GM04504 (cell line): ENCODE data around the gene RNF141.

Experiments
- DNase-seq: peaks from one replicate; pipeline ENCODE4 v3.0.0-alpha.2; 2012; ENCODE audit warnings: low read depth

The RNF141 gene

DNA sequence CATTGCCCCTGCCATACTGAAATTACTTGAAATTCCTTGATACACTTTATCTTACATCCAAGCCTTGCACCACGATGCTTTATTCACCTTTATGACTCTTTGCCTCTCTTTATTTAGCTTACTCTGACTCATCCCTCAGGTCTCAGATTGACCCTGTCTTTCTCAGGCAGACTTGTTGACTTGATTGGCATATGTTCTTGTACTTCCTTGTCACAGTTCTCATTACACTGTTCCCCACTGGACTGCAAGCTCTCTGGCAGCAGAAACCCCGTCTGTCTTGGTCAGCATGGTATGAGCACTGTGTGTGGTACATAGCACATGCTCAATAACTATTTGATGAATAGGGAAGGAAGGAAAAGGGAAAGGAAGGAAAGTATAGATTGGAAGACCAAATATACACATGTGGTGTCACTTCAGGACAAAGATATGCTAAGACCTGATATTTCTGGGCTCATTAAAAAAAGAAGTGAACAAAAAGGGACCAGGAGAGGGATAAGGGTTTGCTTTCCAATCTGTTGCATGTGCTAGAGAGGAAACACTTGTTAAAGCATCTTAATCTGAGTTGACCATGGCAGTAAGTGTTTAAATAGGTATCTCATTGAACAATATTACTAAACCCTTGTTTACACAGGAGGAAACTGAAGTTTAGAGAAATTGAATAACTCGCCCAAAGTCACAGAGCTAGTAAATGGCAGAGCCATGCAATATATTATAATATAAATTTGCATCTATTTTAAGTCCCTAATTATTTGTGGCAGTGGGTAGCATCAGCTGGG lies 20.2 kb upstream of the RNF141 start:
- DNase-seq: no peak

DNA sequence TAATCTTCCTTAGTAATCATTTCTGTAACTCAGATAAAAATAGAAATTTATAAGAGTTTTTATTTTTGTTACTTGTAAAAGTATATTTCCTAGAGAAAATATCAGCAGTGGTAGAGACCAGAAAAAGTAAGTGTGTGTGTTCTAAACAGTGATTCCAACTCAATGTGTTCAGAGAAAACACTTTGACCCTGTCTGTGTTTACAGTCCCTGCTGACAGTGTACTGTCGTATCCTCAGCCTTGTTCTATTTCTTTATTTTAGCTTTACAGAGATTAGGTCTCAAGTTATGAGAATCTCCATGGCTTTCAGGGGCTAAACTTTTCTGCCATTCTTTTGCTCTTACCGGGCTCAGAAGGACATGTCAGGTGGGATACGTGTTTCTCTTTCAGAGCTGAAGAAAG lies 17.3 kb upstream of the RNF141 start:
- DNase-seq: no peak

DNA sequence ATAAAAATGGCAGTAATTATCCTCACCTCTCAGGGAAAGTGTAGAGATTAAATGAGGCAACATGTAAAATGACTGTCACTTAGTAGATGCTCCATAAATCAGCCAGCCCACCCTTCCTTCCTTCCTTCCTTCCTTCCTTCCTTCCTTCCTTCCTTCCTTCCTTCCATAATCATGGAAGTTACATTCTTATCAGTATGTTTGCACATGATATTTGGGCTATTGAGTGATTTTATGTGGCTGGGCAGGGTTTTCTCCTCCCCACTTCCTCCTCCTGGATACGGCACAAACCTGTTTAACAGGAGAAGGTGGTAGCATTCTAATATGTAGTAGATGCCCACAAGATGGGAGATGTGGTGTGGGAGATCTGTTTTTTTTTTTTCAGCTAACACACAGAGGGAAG lies 15.6 kb upstream of the RNF141 start:
- no peak for DNase-seq

DNA sequence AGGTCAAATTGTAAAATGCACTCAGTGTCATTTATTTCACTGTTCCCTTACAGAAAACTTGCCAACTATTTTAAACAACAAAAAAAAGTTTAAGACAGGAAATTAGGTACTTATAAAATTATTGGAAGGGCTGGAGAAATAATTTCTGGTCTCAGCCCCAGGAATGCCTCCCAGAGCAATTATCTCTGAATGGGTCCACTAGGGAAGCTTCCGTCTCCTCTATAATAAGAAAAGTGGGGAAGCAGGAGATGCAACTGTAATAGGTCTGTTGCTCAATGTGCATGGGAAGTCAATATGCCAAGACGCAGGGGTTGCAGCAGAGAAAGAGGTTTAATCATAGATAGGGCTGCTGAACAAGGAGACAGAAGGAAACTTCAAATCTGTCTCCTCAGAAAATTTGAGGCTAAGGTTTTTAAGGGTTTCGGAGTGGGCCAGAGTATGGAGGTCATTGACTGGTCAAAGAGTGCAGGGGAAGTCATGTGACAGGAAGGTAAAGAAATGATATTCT lies 10.9 kb upstream of the RNF141 start:
- DNase-seq: no peak

DNA sequence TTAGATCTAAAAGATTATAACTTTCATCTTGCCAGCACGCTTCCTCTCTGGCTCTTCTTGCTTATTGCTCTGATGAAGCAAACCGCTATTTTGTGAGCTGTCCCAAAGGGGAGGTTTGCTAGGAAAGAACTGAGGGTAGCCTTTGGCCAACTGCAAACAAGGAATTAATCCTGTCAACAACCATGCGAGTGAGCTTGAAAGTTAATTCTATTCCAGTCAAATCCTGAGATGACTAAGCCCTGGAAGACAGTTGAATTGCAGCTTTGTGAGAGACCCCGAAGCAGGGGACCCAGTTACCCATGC lies 10.3 kb upstream of the RNF141 start:
- DNase-seq: no peak

DNA sequence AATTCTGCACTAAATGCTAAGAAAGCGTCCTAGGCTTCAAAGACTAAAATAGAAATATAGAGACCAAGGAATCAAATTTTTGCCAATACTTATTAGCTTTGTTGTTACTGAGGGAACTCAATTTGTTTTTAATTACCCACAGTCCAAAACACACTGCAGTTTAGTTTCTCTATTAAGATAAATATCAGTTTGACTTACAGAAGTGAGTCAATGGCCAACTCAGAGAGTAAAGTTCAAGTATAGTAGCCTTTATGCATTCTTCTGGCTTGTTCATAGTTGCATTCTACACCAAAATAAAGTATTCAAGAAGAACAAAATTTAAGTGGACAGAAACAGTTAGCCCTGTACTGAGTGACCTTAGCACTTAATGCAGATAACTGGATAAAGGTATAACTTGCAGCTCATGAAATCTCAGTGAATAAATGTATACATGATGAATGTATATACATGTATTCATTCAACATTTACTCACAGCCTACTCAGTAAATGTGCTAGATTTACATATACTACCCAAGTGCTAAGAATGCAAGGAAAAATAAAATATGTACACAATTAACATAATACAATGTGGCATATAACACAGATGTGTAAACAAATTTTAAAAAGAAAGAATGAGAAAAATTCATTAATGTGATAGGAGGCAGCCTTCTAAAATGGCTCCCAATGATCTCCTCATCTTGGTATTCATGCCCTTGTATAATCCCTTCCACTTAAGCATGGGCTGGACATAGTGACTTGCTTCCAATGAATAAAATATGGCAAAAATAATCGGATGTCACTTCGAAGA lies 9.7 kb upstream of the RNF141 start:
- no peak for DNase-seq

DNA sequence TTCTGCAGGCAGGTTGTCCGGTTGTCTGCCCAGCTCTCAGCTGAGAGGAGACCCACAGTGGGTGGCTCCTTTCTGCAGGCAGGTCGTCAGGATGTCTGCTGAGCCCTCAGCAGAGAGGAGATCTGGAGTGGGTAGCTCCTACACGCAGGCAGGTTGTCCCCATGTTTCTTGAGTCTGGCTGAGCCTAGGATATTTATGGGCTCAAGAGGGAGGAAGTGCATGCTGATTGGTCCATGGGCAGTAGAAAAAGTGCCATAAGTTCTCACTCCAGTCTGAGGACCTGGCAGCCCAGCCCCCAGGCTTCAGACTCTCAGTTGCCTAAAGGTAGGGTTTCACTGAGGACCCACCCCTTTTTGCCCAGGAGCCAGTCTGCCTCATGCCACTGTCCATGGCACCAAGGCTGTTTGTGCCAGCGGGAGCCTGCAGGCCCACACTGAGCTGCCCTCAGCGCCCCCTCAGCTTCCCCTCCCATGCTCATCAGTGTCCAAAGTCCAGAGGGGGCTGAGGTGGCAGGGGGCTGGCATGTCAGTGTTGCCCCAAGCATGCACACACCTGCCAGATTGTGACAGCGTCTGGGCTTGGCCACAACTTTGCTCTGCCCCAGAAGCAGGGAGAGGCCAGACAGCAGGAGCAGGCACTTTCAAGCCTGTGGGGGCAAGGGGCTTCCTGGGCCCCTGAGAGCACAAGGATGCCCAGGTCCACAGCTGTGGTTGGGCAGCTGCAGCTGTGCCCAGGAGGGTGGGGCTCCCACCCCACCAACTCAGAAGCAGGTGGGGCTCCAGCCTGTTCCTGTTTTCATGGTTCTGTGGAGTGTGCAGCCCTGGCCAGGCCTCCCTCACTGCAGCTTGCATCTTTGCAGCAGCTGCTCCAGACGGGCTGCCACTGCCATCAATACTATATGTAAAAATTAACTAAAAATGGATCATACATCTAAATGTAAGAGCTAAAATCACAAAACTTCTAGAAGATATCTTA lies 3.8 kb upstream of the RNF141 start:
- DNase-seq: no peak

DNA sequence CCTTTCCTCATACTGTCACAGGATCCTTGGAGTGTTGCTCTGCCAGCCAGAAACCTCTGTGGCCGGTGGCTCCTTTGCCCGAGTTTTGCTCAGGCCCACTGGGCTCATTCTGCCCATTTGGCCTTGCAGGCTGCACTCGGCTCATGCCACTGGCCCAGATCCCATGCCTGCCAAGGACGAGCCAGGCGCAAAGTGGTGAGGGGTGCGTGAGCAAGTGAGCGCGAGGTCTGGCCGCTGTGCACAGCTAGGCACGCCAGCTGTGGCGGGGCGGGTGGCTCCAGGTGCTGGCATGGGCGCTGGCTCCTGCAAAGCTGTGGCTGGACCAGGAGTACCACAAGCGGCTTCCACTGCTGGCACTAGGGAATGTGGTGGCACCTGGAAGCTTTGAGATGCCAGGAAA lies 2.8 kb upstream of the RNF141 start:
- DNase-seq: no peak

DNA sequence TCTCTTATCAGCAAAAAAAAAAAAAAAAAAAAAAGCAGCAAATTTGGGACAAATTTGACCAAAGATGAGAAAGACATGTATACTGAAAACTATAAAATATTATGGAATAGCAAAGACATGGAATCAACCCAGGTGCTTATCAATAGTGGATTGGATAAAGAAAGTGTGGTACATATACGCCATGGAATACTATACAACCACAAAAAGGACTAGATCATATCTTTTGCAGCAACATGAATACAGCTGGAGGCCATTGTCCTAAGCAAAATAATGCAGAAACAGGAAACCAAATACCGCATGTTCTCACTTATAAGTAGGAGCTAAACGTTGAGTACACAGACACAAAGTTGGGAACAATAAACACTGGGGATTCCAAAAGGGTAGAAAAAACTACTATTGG lies 1.8 kb upstream of the RNF141 start:
- no peak for DNase-seq

DNA sequence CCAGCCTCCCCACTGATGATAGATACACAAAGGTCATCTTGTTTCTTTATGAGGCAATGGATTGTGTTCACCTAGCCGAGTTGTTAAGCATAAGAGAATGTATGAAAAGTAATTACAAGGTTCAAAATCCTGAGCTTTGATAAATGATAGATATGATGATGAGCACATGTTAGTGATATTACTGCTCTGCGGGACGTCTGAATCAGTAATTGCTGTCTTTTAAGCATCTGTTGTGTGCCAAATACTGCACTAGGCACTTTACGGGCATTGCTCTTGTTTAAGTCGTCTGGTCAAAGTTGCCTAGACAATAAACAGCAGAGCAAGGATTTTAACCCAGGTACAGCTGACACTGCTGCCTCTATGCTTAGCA lies 559 bp upstream of the RNF141 start:
- DNase-seq: no peak

DNA sequence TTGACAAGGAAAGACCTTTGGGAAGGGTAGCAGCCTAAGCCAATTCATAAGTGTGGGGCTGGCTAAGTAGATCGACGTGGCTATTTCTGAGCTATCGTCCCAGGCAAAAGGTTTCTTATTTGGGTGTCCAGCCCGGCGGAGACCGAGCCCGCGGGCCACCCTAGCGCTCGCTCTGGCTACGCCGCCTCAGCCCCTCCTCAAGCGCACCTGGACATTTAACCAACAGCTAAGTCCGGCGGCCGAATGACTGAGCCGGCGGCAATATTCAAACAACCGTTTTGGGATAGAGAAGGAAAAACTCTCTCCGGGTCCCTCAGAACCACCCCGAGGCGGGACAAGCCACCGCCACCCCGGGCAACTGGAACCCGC lies 457 bp downstream of the RNF141 start:
- DNase-seq: no peak

DNA sequence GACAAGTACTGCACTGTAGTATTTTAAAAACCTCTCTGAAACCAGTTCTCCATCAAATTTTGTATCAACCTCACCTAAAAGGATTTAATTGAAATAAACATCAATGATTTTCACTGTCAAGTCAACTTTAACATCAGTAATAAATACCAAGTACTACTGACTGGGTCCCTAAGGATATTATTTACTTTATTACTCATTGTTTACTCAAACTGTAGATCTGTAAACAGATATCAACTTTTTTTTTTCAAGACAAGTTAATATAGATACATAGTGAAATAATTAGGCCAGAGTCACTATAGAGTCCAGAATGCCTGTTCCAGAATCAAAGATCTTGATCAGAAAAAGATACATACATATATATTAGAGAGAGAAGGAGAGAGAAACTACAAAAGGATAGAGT lies 1.6 kb downstream of the RNF141 start:
- DNase-seq: no peak

DNA sequence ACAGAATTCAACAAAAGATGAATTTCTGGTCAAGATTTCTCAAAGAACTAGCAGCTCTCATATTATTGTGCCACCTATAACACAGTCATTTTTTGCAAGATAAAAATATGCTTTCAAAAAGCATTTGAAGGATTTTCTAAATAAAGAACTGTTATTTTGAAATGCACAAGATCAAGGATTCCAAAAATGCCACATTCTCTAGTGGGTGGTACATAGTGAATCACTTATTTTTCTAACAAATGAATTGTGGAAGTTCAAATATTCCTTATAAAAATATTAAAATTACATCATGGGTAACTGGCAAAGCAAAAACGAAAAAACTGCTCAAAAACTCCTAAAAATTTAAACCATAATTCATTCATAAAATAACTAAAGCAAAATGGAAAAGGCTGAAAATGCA lies 2.1 kb downstream of the RNF141 start:
- no peak for DNase-seq

DNA sequence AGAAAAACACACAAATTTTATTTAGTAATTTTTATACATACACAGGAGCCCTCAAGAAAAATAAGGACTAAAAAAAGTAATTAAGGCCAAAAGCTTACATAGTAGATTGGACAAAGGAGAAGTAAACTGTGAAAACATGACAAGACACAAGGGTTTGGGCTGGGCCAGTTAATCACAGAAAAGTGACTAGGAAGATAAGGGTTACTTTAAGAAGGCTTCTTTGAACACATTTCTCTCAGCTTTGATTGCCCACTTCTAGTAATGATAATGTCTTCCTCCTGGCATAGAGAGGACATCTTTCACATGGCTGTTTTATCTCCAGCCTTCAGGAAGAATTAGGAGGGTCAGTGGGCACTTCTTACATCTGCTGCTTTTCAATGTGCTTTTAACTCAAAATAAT lies 3.4 kb downstream of the RNF141 start:
- DNase-seq: no peak

DNA sequence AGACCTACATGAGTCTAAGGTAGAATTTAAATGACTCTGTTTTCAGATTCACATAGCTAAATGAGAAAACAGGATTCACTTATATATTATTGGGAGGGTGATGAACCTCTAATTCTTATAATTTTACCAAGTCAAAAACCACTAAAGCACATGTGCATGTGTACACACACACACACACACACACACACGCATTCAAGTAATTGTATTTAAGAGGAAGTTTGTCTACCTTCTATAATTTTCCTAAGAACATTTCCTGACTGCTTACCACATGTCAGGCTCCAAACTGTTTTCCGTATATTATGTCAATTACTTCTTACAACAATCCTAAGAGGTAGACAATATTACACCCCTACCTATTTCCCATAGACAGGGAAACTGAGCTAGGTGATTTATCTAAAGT lies 6.7 kb downstream of the RNF141 start:
- no peak for DNase-seq

DNA sequence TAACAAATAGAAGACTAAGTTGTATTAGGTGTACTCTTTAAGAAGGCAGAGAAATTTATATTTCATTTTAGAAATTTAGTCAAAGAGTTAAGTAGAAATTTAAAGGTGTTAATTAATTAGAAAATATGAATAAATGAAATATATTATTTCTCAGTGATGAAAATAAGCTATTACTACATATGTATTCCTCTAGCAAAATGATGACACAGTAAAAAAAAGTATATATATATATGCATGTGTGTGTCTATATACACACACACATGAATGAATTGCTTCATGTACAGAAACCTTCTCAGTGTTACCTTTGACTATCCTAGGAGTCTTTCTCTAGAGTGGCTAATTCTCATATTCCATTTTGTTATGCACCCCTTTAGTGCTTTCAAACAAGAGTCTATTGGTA lies 7.7 kb downstream of the RNF141 start:
- DNase-seq: no peak

DNA sequence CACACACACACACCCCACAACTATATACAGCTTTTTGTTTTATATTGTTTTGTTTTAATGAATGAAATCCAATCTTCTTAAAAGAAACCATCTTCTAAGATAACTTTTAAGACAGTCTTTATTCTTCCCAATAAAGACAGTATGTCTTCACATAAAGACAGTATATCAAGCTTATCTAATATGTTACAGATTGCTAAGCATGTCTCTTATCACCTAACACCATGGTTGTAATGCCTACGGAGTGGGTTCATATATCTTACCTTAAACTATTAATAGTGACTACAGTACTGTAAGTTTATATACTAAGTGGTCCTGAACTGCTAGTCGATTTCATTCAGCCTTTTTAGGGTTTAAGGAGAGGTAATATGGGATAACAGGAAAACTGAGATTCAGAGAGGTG lies 8.5 kb downstream of the RNF141 start:
- DNase-seq: no peak

DNA sequence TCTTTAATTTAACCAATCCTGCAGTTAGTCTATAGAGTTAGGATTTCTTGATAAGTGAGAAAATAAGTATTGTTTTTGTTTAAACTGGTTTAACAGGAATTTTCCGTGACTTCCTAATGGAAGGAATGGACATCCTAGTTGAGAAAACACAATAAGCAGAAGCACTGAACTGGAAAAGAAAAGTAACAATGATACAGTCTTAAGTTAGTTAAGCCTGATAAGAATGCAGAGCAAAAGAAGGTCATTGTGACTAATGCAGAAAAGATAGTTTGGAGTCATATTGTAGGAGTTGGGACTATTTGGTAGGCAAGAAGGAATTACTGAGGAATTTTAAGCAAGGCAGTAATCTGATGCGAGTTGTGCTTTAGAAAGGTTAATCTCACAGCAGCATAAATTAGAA lies 11.7 kb downstream of the RNF141 start:
- DNase-seq: no peak

DNA sequence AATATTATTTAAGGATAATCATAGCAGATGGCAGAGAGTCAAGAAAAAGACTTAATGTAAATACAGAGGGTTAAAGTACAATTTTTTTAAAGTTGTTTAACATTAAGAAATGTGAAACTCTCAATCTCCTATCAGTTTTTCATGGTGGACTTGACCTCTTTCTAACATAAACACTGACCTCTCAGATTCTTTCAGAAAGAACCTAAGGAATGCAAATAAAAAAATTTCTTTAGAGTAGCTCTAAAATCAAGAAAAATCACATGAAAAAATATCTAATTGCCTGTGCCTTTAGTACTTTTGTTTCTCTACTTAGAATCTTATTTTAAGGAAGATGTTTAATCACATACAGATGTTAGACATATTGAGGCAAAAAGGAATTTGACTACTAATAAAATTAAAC lies 12.9 kb downstream of the RNF141 start:
- no peak for DNase-seq

DNA sequence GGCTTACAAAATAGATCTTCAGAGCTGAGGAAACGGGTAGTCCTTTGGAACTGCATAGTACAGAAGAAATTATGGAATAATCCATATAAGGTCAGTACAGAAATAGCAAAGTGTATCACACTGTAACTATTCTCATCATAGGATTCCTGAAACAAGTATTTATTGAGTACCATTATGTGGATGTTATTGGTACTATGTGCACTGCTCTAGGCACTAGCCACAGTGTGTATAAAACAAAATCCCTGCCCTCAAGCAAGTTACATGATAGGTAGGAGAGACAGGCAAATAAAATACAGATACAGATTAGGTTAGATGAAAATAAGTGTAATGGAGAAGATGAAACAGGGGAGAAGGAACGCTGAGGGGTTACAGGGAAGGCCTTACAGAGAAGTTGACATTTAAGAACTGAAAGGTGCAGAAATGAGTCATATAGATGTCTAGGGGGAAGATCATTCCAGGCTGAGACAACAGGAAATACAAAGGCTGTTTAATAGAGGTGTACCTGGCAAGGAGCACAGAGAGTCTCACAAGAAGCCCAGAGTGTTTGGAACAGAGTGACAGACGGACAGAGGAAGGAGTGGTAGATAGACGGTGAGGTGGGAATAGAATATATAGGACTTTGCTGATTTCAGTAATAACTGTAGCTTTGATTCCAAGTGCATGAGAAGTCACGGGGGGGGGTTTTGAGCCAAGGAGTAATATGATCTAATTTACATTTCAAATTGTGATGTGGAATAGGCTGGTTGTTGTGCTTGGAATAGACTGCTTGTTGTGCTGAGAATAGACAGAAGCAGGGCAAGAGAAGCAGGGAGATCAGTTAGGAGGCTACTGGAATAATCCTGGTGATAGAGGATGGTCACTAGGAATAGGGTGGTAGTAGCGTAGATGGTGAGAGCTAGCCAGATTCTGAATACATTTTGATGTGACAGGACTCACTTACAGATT lies 13.7 kb downstream of the RNF141 start:
- no peak for DNase-seq

DNA sequence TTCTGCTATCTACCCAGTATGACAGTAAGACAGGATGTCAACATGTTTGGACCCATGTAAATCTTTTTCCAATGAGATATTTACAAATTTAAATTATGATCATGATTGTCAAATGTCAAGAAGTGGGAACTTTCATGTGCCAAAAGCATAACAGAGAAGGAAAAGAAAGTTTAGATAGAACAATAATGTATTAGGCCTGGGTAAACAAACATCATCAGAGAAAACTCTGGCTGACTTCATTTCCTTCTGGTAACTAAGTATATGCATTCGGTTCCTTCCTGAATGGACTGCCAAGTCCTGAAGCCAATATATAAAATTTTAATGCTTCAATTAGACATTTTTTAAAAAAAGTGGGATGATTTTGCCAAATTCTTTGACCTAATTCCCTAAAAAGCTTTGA lies 16.5 kb downstream of the RNF141 start:
- DNase-seq: no peak

DNA sequence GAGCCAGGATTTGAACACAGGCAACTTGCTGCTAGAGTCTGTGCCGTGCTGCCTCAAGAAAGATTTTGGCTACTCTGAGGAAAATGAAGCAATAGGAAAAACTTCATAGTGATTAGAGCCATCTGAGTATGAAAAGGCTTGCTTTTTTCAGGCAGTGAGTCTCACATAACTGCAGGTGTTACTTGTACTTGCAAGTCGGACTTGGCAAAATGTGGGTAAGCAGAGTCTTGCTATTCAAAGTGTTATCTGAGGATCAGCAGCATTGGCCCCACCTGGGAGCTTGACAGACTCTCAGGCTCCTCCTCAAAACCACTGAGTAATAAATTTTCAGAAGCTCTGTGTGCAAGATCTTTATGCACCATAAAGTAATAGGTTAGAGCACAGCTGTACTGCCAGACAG lies 18.1 kb downstream of the RNF141 start:
- DNase-seq: no peak
